Hepatic stellate cell (primary cell): ENCODE data around the gene ALDH16A1.
"Not testable (repeated sequence)": the region's sequence is repeated elsewhere in the genome, so short reads cannot be mapped to it uniquely, and the experiment has no call there.

Experiments used
- DNase-seq: peaks from one replicate; pipeline ENCODE4 v3.0.0; 2011; ENCODE audit warnings: low spot score

ALDH16A1 gene

DNA sequence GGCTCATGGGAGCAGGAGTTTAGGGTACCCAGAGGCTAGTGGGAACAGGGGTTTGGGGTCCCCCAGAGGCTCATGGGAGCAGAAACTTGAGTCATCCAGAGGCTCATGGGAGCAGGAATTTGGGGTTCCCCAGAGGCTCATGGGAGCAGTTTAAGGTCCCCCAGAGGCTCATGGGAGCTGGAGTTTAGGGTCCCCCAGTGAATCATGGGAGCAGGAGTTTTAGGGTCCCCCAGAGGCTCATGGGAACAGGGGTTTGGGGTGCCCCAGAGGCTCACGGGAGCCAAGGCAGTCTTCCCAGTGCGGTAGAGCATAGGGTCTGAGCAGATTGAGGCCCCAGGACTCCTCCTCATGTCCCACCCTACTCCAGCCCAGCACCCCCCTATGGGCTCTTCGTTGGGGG, 12.3 kb downstream of the ALDH16A1 start:
- no peak for DNase-seq

DNA sequence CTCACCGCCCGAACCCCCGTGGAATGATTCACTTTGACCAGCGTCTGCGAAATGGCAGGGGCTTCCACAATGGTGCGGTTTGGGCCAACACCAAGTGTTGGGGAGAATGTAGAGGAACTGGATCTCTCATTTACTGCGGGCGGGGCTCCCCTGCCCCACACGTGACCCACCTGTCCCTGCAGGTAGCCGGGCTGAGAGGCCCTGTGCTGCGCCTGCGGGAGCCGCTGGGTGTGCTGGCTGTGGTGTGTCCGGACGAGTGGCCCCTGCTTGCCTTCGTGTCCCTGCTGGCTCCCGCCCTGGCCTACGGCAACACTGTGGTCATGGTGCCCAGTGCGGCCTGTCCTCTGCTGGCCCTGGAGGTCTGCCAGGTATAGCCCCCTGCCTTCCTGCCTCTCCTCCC, 15.2 kb downstream of the ALDH16A1 start:
- no peak for DNase-seq

DNA sequence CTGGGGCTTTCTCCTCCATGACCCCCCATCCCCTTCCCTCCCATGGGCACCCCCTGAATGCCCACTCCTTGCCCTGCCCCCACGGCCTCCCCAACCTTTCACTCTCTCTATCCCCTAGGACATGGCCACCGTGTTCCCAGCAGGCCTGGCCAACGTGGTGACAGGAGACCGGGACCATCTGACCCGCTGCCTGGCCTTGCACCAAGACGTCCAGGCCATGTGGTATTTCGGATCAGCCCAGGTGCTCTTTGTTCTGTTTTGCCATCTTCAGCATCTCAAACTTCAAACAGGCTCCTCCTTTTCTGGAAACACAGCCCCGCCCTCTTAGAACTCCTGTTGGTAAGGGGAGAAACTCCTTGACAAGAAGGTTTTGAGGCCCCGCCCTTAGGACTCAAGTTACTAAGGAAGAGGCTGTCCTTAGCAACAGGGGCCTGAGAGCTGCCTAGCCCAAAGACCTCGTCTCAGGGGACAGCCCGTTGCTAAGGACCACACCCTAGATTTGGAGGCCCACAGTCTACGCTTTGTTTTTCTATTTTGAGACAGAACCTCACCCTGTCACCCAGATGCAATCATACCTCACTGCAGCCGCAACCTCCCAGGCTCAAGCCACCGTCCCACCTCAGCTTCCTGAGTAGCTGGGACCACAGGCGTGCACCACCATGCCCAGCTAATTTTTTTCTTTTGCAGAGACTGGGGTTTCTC, 15.9 kb downstream of the ALDH16A1 start:
- DNase-seq: no peak

DNA sequence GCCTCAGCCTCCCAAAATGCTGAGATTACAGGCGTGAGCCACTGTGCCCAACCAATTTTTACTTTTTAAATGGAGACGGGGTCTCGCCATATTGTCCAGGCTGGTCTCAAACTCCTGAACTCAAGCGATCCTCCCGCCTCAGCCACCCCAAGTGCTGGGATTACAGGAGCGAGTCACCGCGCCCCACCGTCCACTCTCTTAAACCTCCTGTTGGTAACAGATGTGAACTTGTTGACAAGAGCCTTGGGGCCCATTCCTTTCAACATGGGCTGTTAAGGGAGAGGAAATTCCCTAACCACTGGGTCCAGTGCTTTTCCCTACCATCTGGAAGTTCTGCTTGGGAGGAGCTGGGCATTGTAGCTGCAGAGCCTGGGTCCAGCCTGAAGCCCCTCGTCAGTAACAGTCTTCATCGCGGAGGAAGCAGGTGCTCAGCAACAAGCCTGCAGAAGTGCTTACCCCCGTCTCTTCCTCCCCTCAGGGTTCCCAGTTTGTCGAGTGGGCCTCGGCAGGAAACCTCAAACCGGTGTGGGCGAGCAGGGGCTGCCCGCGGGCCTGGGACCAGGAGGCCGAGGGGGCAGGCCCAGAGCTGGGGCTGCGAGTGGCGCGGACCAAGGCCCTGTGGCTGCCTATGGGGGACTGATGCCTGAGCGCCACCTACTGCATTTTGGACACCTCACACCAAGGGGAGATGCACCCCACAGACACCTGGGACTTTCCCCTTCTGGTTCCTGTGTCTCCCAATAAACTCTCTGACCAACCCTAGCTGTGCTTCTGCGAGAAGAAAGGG, 17.0 kb downstream of the ALDH16A1 start:
- no peak for DNase-seq

DNA sequence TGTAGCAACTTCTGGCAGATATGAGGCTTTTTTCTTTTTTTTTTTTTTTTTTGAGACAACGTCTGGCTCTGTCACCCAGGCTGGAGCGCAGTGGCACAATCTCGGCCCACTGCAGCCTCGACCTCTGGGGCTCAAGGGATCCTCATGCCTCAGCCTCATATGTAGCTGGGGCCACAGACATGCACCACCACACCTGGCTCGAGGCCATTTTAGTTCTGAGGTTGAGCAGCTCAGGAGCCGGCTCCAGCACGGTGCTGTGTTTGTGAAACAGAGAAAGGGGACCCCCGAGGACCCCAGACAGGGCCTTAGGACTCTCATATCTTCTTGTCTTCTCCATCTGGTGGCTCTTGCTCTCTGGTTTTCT, 17.6 kb downstream of the ALDH16A1 start:
- DNase-seq: no peak

DNA sequence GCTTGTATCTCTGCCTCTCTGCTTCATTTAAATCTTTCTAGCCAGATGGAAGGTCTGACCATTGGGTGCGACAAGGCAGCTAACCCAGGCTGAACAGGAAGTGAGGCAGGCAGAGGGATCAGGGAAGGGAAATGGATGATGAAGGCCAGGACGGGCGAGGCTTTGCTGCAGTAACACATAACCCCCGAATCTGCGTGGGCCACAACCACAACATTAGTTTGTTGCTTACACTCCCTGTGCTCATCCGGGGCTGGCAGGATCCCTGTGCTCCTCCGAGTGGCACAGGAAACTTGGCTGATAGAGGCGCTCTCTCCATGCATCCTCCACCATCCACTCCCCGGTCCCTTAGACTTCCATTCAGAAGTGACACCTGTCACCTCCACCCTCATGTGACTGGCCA, 19.9 kb downstream of the ALDH16A1 start:
- DNase-seq: no peak

DNA sequence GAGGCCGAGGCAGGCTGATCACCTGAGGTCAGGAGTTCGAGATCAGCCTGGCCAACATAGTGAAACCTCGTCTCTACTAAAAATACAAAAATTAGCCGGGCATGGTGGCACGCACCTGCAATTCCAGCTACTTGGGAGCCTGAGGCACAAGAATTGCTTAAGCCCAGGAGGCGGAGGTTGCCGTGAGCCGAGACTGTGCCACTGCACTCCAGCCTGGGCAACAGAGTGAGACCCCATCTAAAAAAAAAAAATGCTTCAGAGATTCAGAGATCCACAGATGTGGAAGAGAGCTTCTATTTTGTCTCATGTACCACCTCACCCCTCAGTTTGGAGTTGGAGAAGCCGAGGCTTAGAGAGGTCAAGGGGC, 20.5 kb downstream of the ALDH16A1 start:
- DNase-seq: not testable (repeated sequence)

DNA sequence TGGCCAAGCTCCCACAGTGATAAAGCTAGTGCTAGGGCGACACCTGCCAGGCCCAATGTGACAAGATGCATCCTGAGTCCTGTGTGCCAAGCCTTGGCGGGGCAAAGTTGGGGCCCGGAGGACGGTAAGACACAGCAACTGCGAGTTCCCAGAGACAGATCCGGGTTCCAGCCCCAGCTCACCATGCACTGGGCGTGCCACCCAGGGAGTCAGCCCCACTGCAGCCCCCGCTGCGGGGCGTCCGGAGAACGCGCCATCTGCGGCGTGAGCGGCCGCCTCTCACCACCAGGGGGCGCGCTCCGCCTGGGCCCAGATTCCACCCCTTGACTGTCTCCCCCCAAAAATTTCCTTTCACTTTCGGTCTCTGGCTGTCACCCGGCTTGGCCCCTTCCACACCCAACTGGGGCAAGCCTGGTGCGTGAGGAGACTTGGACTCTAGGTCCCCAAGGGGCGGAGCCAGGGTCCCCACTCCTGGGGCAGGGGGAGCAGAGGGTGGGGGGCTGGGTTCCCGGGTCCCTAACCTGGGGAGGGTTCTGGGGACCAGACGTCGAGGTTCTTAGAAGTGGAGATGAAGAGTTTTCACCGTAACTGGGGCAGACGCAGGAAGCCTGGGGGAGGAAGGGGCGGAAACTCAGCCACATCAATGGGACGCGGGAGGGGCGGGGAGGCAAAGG, 21.0 kb downstream of the ALDH16A1 start, which contains the start of gene FLT3LG:
Gene FLT3LG, plus strand, starts transcription at position 348 of the 674 bp plus-strand sequence. CDS start 425 bp downstream, outside the sequence.
- peak; percentile 99 for DNase-seq

DNA sequence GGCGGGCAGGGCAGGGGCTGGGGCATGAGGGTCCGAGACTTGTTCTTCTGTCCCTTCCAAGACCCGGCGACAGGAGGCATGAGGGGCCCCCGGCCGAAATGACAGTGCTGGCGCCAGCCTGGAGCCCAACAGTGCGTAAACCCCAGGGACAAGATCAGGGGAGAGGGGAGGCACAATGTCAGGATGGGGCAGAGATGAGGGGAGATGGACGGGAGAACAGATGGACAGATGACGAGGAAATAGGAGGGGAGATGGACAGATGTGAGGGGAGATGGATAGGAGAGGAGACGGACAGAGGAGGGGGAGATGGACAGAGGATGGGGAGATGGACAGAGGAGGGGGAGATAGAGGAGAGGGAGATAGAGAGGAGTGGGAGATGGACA, 21.5 kb downstream of the ALDH16A1 start:
- DNase-seq: no peak

DNA sequence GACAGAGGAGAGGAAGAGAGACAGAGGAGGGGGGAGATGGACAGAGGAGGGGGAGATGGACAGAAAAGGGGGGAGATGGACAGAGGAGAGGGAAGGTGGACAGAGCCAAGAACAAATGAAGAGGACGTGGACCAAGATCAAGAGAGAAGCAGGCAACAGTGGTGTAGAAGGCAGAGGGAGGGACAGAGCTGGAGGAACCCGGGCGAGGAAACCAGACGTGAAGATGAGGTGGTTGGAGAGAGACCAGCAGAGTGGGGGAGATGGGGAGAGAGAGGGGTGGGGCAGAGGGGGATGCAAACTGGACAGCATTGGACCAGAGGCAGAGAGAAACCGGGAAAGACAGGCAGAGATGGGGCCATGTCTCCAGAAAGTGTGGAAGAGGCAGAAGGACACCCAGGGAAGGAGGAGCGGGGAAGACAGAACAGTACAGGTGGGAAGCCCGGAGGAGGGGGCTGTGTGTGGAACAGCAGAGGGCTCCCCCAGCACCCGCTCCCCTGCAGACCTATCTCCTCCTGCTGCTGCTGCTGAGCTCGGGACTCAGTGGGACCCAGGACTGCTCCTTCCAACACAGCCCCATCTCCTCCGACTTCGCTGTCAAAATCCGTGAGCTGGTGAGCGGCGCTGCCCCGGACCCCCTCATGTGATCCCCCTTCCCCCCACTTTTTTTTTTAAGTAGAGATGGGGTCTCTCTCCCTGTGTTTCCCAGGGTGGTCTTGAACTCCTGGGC, 22.3 kb downstream of the ALDH16A1 start:
- DNase-seq: no peak

DNA sequence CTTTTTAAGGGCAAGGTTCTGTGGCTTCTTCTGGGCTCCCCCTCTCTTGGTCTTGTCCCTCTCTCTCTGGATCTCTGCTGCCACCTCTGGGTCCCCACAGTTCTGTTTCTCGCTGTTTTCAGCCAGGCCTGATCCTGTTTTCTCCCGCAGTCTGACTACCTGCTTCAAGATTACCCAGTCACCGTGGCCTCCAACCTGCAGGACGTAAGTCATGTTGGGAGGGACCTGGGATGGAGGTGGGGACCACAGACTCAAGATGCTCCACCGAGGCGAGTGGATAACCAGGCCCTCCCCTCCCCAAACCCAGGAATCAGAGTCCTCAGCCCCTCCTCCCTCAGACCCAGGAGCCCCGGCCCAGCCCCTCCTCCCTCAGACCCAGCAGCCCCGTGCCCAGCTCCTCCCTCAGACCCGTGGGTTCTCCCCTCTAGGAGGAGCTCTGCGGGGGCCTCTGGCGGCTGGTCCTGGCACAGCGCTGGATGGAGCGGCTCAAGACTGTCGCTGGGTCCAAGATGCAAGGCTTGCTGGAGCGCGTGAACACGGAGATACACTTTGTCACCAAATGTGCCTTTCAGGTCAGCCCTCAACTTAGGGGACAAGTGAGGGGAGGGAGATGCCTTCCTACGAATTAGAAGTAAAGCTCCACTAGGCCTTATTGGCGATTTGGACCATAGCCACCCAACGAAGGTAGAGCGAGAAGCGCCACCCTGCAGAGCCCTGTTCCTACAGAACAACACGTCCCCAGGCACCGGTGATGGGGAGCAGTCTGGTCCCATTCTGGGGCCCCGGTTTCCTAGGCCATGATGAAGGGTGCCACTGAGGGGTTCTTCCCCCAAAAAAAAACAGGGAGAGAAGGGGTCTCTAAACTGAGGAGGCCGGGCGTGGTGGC, 23.2 kb downstream of the ALDH16A1 start:
- peak; percentile 57 for DNase-seq

DNA sequence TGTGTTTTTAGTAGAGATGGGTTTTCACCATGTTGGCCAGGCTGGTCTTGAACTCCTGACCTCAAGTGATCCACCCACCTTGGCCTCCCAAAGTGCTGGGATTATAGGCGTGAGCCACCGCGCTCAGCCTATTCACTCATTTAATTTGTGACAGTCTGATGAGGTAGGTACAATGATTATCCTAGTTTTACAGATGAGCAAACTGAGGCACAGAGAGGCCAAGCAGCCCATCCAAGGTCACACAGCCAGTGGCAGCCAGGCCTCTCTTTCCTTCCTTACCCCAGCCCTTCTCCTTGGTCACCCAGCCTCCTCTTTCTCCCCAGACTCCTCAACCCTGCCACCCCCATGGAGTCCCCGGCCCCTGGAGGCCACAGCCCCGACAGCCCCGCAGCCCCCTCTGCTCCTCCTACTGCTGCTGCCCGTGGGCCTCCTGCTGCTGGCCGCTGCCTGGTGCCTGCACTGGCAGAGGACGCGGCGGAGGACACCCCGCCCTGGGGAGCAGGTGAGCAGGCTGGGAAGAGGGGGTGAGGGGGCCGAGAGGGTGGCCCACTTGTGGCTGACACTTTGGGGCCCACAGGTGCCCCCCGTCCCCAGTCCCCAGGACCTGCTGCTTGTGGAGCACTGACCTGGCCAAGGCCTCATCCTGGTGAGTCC, 27.1 kb downstream of the ALDH16A1 start:
- no peak for DNase-seq

DNA sequence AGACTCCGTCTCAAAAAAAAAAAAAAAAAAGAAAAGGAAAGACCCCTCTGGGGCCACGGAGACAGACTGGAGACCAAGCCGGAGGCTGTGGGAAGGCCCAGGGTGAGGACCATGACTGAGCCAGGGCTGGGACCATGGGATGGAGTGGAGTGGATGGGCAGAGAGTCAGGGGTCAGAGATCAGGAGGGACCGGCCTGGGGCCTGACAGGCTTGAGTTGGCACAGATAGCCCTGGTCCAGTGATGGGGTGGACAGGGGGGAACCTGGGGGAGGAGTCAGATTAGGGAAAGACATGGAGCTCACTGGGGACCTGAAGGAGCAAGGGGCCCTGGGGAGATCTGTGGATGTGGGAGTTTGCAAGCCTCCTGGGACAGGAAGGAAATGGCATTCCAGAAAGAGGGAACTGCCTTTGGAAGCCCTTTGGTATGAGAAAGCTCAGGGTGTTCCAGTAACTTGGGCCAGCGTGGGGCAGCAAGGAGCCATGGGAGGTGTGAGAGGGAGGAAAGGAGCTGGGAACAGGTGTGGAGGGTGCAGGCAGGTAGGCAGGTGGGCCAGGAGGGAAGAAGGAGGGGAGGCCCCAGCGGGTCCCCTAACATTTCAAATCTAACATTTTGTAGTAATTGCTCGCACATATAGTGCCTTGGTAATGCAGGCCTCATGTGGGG, 28.1 kb downstream of the ALDH16A1 start:
- no peak for DNase-seq

DNA sequence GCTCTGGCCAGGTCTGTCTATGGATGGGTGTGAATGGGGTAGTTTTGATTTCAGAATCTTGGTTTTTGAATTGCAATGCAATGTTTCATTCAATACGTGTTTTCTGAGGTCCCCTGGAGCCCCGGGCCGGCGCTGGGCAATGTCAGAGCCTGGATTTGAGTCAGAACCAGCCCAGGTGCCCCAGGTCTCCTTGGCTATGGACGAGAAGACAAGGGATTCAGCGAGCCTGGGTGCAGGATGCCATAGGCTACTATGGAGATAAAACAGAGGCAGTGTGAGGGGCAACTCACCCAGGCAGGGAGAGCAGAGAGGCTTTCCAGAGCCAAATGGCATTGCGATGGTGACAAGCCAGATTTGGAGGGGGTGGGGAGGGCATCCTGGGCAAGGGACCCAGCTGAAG, 33.2 kb downstream of the ALDH16A1 start:
- DNase-seq: no peak

DNA sequence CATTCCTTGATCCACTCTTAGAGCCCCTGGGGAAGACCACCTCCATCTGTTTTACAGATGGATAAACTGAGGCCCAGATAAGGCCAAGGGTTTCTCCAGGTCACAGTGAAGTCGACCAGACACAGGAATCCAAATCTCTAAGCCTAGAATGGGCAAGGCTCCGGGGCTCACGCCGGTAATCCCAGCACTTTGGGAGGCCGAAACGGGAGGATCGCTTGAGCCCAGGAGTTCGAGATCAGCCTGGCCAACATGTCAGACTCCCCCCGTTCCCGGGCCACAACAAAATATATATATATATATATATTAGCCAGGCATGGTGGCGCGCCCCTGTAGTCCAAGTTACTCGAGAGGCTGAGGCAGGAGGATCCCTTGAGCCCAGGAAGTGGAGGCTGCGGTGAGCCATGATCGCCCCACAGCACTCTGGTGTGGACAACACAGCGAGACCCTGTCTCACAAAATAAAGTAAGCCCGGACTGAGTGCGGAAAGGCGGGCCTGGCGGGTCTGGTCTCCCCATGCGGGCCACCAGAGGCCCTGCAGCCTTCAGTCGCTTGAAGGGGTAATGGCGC, 33.8 kb downstream of the ALDH16A1 start:
- no peak for DNase-seq

DNA sequence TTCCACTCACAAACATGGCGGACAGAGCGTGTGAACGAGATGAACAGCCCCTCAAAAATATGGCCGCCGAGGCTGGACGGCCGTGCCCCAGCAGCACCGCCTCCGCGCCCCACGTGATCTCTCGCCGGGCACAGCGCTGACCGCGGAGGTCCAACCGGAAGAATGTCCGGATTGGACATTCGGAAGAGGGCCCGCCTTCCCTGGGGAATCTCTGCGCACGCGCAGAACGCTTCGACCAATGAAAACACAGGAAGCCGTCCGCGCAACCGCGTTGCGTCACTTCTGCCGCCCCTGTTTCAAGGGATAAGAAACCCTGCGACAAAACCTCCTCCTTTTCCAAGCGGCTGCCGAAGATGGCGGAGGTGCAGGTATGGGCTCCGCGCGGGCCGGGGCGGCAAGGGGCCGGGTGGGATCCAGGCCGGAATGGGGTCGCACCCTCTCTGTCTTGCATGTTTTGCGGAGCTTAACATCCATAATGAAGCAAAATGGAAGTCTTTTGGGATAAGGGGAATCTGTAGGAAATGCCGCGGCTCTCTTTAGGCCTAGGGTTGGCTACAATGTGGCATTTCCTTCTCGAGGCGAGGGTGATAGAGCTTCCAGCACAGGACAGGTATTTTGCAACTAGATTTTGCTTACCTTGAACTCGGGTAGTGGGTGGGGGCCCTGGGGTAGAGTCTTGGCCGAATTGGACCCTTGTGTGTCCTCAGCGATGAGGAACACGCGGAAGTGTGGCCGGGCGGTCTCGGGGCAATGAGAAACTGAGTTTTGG, 34.4 kb downstream of the ALDH16A1 start, which contains the start of gene RPL13A:
Gene RPL13A, plus strand, starts transcription at position 332 of the 769 bp plus-strand sequence. Its CDS starts 22 bp downstream, at position 354.
- peak; percentile 98 for DNase-seq

DNA sequence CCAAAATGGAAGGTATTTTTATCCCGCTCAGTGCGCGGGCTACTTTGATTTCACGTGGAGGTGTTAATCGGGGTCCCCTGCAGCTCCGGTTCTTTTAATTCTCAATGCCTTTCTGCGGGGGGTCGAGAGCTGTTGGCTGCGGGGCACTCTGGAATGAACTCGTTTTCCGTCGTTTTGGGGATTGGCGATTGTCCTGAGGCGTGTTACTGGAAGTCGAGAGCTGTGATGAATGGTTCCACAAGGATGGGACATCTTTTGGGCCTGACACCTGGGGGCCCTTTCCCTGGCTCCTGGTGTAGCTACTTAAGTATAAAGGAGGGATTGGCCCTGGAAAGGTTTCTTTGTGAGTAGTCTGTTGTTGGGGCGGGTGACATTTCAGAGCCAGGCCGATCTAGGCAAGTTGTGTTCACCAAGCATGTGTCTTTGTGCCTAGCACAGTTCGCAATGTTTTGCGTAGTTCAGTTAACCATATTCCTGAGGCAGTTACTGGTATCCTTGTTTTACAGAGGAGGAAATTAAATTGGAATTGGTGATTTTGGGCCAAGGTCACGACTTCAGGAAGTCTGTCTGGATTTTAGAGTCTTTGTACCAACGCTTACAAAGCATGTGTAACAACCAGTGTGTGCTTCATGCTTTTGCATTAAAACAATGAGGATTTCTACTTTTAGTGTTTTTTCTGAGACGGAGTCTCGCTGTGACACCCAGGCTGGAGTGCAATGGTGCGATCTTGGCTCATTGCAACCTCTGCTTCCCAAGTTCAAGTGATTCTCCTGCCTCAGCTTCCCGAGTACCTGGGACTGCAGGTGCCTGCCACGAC, 35.2 kb downstream of the ALDH16A1 start:
- DNase-seq: no peak

DNA sequence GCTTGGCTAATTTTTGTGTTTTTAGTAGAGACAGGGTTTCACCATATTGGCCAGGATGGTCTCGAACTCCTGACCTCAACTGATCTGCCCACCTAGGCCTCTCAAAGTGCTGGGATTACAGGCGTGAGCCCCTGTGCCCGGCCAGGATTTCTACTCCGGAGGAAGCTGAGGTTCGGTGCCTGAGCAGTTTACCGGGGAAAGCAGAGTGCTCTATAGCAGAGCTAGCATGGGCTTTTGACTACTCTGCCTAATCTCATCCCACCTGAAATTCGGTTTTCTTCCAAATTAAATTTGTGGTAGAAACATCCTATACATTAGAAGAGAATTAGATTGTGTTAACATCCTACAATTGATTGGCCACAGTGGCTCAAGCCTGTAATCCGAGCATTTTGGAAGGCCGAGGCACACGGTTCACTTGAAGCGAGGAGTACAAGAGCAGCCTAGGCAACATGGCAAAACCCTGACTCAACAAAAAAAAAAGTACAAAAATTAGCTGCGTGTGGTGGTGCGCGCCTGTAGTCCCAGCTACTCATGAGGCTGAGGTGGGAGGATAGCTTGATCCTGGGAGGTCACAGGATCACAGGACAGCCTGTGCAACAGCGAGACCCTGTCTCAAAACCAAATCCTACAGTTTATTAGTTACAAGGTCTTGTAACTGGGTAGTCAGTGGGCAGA, 36.0 kb downstream of the ALDH16A1 start:
- DNase-seq: no peak
